Measurements from ENCODE around the gene RTEL1. TPM values are rescaled to one million over a fixed set of nuclear protein-coding genes. Genes with fewer than 3 reads are reported as not detected.
"Not testable (repeated sequence)": the region's sequence is repeated elsewhere in the genome, so short reads cannot be mapped to it uniquely, and the experiment has no call there.

Gene RTEL1
- total RNA-seq, 1 experiment from 2014 or later = 51.1 TPM

DNA sequence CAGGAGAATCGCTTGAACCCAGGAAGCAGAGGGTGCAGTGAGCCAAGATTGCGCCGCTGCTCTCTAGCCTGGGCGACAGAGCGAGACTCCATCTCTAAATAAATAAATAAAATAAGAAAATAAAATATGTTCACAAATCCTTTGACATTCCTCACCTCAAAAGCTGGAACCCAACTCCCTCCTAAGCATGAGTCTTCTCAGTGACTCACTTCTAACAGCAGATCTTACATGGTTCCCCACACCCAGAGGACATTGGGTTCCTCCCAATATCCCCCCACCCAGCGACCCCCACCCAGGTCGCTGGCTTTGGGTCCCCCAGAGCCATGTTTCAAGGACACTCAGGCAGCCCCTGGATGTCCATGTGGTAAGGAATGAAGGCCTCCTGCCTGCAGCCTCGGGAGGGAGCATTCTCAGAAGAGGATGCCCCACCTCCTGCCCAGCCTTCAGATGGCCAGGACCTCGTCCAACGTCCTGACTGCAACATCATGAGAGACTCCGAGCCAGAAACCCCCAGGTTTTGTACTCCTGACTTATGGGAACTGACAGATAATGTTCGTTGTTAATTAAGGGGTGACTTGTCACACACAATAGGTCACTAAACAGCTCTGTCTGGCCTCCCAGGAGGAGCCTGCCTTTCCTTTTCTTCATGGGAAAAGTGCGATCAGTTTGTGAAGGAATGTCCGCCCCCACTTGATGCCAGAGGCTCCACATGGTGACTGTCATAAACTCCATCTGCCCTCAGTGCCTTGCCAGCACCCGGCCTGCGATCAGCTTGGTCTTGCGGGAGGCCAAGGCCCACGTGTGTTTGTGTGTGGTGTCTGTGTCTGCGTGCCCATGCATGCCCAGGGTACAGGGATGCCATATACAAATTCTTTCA lies 21.1 kb upstream of the RTEL1 start:
- Mint-ChIP-seq H3K9me3 (ENCODE audit: unreplicated experiment) (no peaks in the 10 kb centered on the region), H3K27ac (ENCODE audit: unreplicated experiment) (no peak overlapping the region), H3K4me3 (ENCODE audit: unreplicated experiment) (no peak overlapping the region), H3K4me1 (ENCODE audit: low read depth, unreplicated experiment) (no peaks in the 10 kb centered on the region), H3K27me3 (ENCODE audit: insufficient read depth, unreplicated experiment) (no peaks in the 10 kb centered on the region), H3K36me3 (ENCODE audit: insufficient read depth, unreplicated experiment) (peaks cover 9% of the 10 kb centered on the region)
- BruUV-seq (replicated peaks) = no TSS peak
- no peaks in the 10 kb centered on the region for H3K36me3 ChIP-seq (ENCODE audit: control insufficient read depth, insufficient read depth, low read length)
- no peak for DNase-seq
- ChIA-PET POLR2A (no interaction called here), CTCF (no interaction called here)
- TF ChIP-seq, protein P1, sequence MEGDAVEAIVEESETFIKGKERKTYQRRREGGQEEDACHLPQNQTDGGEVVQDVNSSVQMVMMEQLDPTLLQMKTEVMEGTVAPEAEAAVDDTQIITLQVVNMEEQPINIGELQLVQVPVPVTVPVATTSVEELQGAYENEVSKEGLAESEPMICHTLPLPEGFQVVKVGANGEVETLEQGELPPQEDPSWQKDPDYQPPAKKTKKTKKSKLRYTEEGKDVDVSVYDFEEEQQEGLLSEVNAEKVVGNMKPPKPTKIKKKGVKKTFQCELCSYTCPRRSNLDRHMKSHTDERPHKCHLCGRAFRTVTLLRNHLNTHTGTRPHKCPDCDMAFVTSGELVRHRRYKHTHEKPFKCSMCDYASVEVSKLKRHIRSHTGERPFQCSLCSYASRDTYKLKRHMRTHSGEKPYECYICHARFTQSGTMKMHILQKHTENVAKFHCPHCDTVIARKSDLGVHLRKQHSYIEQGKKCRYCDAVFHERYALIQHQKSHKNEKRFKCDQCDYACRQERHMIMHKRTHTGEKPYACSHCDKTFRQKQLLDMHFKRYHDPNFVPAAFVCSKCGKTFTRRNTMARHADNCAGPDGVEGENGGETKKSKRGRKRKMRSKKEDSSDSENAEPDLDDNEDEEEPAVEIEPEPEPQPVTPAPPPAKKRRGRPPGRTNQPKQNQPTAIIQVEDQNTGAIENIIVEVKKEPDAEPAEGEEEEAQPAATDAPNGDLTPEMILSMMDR (IDR thresholded peaks at IDR 0.05; ENCODE audit: insufficient read depth in 1 of 2, low read depth in 1 of 2, low read length in 1 of 2, severe bottlenecking in 1 of 2, unreplicated experiment in 1 of 2) = no peak
- H3K27me3 ChIP-seq (replicated peaks; ENCODE audit: control insufficient read depth, insufficient read depth, low read length) = no peaks in the 10 kb centered on the region
- 0 out of 2 replicates have a peak, but pooled peaks cover 3% of the 10 kb centered on the region for H3K4me1 ChIP-seq
- no peak overlapping the region for H3K4me3 ChIP-seq (ENCODE audit: low read depth, low read length)
- intact Hi-C loops (cut with micrococcal nuclease; ENCODE audit: unreplicated experiment) = no loop called here
- H3K9me3 ChIP-seq = no peaks in the 10 kb centered on the region

DNA sequence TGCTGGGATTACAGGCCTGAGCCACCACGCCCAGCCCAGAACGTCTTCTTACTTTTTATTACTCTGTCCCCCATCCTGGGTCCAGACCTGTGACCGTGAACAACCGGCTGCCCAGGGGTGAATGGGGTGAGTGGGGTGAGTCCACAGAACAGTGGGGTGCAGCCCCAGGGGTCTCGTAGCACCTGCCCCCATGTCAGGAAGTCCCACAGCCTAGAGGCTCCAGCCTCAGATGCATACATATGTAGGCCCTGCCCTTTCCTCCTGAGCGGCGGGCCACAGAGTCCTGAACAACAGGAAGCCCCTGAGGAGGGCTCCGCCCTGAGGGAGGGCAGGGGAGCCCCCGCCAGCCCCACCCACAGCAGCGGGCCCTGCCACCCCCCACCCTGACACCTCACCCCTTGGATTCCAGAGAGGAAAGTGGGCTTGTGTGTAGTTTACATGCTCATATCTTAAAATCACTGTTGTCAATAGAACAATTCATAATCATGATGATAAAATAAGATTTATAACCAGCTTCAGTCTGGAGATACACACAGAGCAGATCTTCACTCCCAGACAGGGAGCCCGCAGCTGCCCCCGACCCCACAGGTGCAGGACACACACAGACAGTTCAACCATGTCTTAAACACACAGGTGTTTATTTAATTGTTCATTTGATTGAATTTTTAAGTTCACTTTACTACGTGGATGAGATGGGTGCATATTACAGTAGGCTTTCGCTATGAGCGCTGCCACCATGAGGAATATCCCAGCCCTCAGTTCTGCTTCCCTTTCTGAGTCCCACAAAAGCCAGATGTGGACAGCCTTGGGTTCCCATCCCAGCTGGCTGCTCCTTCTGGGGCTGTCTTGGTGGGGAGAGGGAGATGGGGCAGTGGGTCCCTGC lies 18.8 kb upstream of the RTEL1 start:
- no peaks in the 10 kb centered on the region for H3K36me3 ChIP-seq (ENCODE audit: control insufficient read depth, insufficient read depth, low read length)
- Mint-ChIP-seq H3K36me3 (ENCODE audit: insufficient read depth, unreplicated experiment) (peaks cover 25% of the 10 kb centered on the region), H3K9me3 (ENCODE audit: unreplicated experiment) (no peaks in the 10 kb centered on the region), H3K4me1 (ENCODE audit: low read depth, unreplicated experiment) (peaks cover 8% of the 10 kb centered on the region), H3K4me3 (ENCODE audit: unreplicated experiment) (no peak overlapping the region), H3K27ac (ENCODE audit: unreplicated experiment) (no peak overlapping the region), H3K27me3 (ENCODE audit: insufficient read depth, unreplicated experiment) (no peaks in the 10 kb centered on the region)
- DNase-seq = no peak
- no TSS peak for BruUV-seq (replicated peaks)
- no peaks in the 10 kb centered on the region for H3K27me3 ChIP-seq (replicated peaks; ENCODE audit: control insufficient read depth, insufficient read depth, low read length)
- ChIA-PET POLR2A (interaction anchor here (0.6 kb wide), 1 partner anchor 121 kb away, joined by 8 read pairs; no protein-coding TSS in a partner anchor), CTCF (no interaction called here)
- H3K4me1 ChIP-seq = peaks cover 21% of the 10 kb centered on the region
- intact Hi-C loops (cut with micrococcal nuclease; ENCODE audit: unreplicated experiment) = no loop called here
- TF ChIP-seq, protein P1 (IDR thresholded peaks at IDR 0.05; ENCODE audit: insufficient read depth in 1 of 2, low read depth in 1 of 2, low read length in 1 of 2, severe bottlenecking in 1 of 2, unreplicated experiment in 1 of 2) = no peak
- no peaks in the 10 kb centered on the region for H3K9me3 ChIP-seq
- H3K4me3 ChIP-seq (ENCODE audit: low read depth, low read length) = no peak overlapping the region

DNA sequence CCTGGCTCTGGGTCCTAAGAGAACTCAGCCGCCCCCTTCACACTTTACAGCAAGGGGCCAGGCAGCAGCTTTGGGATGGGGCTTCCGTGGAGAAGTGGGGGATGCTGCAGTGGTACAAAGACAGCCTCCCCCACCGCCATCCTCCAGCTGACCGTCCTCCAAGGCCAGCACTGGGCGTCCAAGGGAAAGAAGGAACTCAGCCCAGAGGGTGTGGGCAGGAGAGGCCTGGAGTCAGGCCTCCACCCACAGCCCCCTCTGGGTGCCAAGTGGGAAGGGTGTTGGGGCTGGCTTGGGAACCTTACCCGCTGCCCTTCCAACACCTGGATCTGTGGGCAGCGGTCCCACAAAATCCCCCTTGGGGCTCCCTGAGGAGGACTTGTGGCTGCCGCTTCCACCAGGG lies 18.0 kb upstream of the RTEL1 start:
- ChIA-PET POLR2A (no interaction called here), CTCF (no interaction called here)
- Histone ChIP-seq H3K9me3 (no peaks in the 10 kb centered on the region), H3K36me3 (ENCODE audit: control insufficient read depth, insufficient read depth, low read length) (no peaks in the 10 kb centered on the region), H3K27me3 (replicated peaks; ENCODE audit: control insufficient read depth, insufficient read depth, low read length) (no peaks in the 10 kb centered on the region), H3K4me1 (peaks cover 21% of the 10 kb centered on the region), H3K4me3 (ENCODE audit: low read depth, low read length) (no peak overlapping the region)
- peaks cover 8% of the 10 kb centered on the region for H3K4me1 Mint-ChIP-seq (ENCODE audit: low read depth, unreplicated experiment)
- intact Hi-C loops (cut with micrococcal nuclease; ENCODE audit: unreplicated experiment) = loop anchor here (5.0 kb wide), 1 partner anchor 103 kb away; the partner anchor contains the start of gene PTK6
- H3K27ac Mint-ChIP-seq (ENCODE audit: unreplicated experiment) = no peak overlapping the region
- TF ChIP-seq, protein P1 (IDR thresholded peaks at IDR 0.05; ENCODE audit: insufficient read depth in 1 of 2, low read depth in 1 of 2, low read length in 1 of 2, severe bottlenecking in 1 of 2, unreplicated experiment in 1 of 2) = no peak
- H3K9me3 Mint-ChIP-seq (ENCODE audit: unreplicated experiment) = no peaks in the 10 kb centered on the region
- H3K4me3 Mint-ChIP-seq (ENCODE audit: unreplicated experiment) = no peak overlapping the region
- H3K27me3 Mint-ChIP-seq (ENCODE audit: insufficient read depth, unreplicated experiment) = no peaks in the 10 kb centered on the region
- DNase-seq = no peak
- BruUV-seq (replicated peaks) = no TSS peak
- H3K36me3 Mint-ChIP-seq (ENCODE audit: insufficient read depth, unreplicated experiment) = peaks cover 25% of the 10 kb centered on the region

DNA sequence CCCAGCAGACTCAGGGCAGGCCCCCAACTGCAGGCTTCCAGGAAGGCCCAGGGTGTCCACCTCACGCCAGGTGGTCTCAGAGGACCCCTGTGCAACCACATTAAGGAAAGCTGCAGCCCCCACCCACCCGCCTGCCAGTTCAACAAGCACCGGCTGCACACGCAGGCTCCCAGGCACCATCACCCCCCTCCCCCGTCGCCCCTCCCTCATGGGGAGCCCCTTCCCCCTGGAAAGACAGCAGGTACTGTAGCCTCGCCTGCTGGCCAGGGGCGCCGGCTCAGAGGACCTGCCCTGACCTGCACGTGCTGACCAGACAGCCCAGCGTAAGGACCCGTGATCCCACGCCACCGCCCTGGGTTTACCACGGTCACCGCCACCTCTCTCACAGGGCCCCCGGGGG lies 17.4 kb upstream of the RTEL1 start:
- H3K4me3 Mint-ChIP-seq (ENCODE audit: unreplicated experiment); H3K4me3 ChIP-seq (ENCODE audit: low read depth, low read length); H3K36me3 ChIP-seq (ENCODE audit: control insufficient read depth, insufficient read depth, low read length); H3K9me3 Mint-ChIP-seq (ENCODE audit: unreplicated experiment); H3K27me3 ChIP-seq (replicated peaks; ENCODE audit: control insufficient read depth, insufficient read depth, low read length); H3K4me1 Mint-ChIP-seq (ENCODE audit: low read depth, unreplicated experiment); H3K27me3 Mint-ChIP-seq (ENCODE audit: insufficient read depth, unreplicated experiment); H3K27ac Mint-ChIP-seq (ENCODE audit: unreplicated experiment); BruUV-seq (replicated peaks); CTCF ChIA-PET; H3K9me3 ChIP-seq: not testable (repeated sequence)
- peaks cover 21% of the 10 kb centered on the region for H3K4me1 ChIP-seq
- H3K36me3 Mint-ChIP-seq (ENCODE audit: insufficient read depth, unreplicated experiment) = peaks cover 25% of the 10 kb centered on the region
- POLR2A ChIA-PET = interaction anchor here (1.9 kb wide), 1 partner anchor 14 kb away, joined by 30 read pairs; the partner anchor contains the start of gene GMEB2
- DNase-seq = peak in 1 of 2 experiments; percentile 53
- intact Hi-C loops (cut with micrococcal nuclease; ENCODE audit: unreplicated experiment) = loop anchor here (5.0 kb wide), 1 partner anchor 103 kb away; the partner anchor contains the start of gene PTK6
